HG03439 (cell line): Measurements from ENCODE around the gene SLC40A1.

ENCODE experiments used
- ATAC-seq: cut with Tn5 transposase; IDR thresholded peaks from one replicate; pipeline ENCODE4 v1.9.1; 2021; ENCODE audit warnings: mild to moderate bottlenecking, moderate library complexity; ENCODE audit not compliant: unreplicated experiment

Gene SLC40A1

GRCh38 chr2:189542145-189542882, 38.3 kb downstream of the SLC40A1 start:
- no peak for ATAC-seq

- no peak for ATAC-seq
Measured at GRCh38 chr2:189541591-189541990, 39.0 kb downstream of the SLC40A1 start.

DNA sequence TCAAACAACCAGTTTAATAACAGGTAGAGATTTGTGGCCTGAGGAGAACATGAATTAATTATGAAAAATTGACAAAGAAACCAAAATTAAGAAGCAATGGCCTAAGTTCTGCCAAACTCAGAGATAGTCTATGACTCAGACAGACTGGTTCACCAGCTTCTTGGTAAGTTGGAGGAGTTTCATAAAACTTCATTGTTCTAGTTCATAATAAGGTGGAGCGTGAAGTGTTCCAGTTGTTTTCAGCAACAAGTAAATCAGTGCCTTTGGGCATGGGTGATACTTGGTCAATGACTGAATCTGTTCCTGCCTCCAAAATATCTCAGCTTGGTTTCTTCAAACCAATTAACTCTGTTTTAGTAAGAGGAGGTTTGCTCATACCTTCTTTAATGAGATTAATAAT, 40.0 kb downstream of the SLC40A1 start:
- ATAC-seq, result no peak

- ATAC-seq, result no peak
Measured at GRCh38 chr2:189538402-189538801, 42.2 kb downstream of the SLC40A1 start.

GRCh38 chr2:189536830-189537229, 43.8 kb downstream of the SLC40A1 start:
- ATAC-seq, result no peak

GRCh38 chr2:189534854-189535832, 45.4 kb downstream of the SLC40A1 start:
- no peak for ATAC-seq

- ATAC-seq, result no peak
Measured at GRCh38 chr2:189533288-189534035, 47.1 kb downstream of the SLC40A1 start.

GRCh38 chr2:189530965-189531637, 49.5 kb downstream of the SLC40A1 start:
- ATAC-seq, result no peak

GRCh38 chr2:189528617-189529016, 52.0 kb downstream of the SLC40A1 start:
- no peak for ATAC-seq

- no peak for ATAC-seq
Measured at GRCh38 chr2:189527812-189528592, 52.6 kb downstream of the SLC40A1 start.

DNA sequence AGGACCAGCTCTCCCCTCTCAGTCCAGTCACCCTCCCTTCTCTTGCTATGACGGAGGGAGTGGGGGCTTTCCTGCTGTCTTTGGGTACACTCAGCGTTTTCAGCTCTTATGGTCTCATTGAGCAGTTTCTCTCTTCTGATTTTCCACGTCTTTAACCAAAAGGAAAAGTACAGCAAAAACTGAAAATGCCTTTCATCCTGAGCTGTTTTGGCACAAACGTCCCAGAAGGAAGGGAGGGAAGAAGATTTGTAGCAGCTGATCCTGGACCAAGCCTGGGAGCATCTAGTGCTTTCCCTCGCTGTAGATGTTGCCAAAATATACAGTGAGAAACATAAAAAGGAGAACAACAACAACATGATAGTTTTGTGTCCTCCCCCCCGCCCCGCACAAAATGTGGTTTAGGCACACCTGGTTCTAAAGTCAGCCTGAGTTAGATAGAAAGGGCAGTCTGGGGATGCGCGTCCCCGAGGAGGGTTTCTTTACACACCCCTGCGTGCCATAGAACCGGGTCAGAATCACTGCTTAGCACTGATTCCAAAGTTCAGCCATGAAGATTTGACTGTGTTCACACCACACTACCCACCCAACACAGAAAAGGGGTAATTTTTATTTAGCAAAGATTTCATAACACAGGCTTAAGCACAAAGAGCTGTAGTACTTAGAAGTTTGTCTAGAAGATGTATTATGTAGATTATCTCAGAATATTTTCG, 53.4 kb downstream of the SLC40A1 start:
- ATAC-seq, result no peak

GRCh38 chr2:189526241-189526640, 54.3 kb downstream of the SLC40A1 start:
- ATAC-seq, result no peak

- no peak for ATAC-seq
Measured at GRCh38 chr2:189524746-189525145, 55.8 kb downstream of the SLC40A1 start.

DNA sequence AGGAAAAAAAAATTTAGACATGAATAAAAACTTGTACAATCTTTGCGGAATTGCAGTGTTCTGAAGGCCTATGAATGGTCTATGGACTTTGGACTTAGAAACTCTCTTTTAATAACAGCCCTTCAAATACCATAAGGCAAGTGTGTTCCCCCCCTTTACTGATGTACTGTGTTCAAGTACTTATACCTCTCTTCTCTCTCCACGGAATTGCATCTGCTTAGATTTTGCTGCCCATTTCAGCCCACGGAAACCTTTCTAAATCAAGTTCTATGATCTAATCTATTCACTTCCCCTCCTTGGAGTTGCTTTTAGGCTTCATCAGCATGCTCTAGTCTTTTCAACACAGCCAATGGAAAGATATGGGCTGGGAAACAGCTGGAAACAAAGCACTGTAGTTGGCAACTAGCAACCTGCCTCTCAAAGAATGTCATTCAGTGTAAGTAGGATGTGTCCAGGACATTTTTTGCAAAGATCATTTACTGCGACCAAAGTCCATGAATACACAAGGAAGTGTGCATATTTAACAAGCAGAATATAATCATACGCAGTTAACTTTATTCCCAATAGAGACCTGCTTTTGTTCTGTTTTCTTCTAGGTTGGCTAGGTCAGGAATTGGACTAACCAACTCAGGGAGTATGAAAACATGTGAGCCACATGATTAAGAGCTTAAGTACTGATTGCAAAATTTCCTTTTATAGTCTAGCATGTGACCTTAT, 58.0 kb downstream of the SLC40A1 start:
- ATAC-seq, result no peak

GRCh38 chr2:189521699-189522434, 58.7 kb downstream of the SLC40A1 start:
- no peak for ATAC-seq

- ATAC-seq, result no peak
Measured at GRCh38 chr2:189519631-189520387, 60.8 kb downstream of the SLC40A1 start.

DNA sequence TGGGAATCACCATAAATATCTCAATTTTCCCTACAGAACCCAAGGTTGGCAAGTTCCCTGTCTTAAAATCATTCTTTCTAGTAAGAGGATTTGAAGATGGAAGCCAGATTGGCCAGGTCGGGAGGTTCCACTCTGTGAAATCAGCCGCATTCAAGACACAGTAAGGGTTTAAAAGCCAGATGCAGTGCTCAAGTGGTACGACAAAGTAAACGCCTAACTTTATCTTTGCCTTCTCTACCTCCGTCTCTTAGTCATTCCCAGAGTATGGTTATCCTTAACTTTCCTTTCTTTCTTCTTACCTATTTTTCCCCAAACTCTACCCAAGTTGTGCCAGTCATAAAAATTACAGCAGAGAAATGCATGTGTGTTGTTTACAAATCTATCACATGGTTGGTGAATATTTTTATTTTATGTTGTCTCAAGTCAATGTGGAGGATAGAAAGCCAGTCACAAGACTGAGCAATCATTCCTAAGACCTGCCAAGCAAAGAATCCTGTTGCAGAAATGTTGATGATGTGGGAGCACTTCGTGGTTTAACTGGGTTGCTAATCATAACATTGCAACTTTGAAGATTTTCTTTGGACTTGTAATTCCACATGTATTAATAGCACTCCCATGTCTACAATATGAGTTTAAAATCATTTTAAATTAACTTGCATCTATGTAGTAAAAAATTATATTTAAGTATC, 62.6 kb downstream of the SLC40A1 start:
- no peak for ATAC-seq
